ENCODE measurements around the gene CLDND1.

The CLDND1 gene

DNA sequence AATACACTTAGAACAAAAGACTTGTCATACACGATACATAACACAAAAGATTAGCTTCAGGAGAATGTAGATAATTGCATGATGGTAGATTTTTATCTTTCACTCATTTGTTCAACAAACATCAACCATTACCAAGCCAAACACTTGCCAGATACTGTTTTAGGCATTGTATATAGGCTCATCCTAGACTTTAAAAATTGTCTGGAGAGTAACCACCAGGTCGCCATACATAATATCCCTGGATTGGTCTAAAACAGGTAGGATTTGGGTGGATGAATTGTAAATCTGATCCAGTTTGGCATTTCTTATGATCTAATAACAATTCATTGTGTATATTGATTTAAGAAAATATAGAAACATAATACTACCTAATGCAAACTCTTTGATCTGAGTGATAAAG, 31.9 kb upstream of the CLDND1 start:
- H3K36me3 ChIP-seq = no peaks in the 10 kb centered on the region
- no peaks in the 10 kb centered on the region for H4K20me1 ChIP-seq
- H3K9ac ChIP-seq = no peak overlapping the region
- H3K27me3 ChIP-seq = no peaks in the 10 kb centered on the region
- peaks cover 0 to 67% (median 46%) of the 10 kb centered on the region in 10 experiments; a peak in 15 of 20 replicates for H3K4me1 ChIP-seq
- H3K27ac ChIP-seq = peak overlapping the region in 7 of 11 experiments; percentile 49 to 71 (median 53); a peak in 10 of 22 replicates
- H3K4me3 ChIP-seq = no peak overlapping the region
- no peak for TF ChIP-seq Cebpa-rat (IDR thresholded peaks at IDR 0.05)
- H3K4me2 ChIP-seq = peak overlapping the region in 6 of 11 experiments; percentile 31 to 83 (median 70); a peak in 12 of 22 replicates
- peaks cover 0 to 2% (median 0%) of the 10 kb centered on the region in 11 experiments; a peak in 3 of 22 replicates for H3K9me3 ChIP-seq (replicated peaks in 1 of 11)

GRCh38 chr3:98553753-98554152, 31.1 kb upstream of the CLDND1 start:
- no peak for TF ChIP-seq Cebpa-rat (IDR thresholded peaks at IDR 0.05)
- no peak overlapping the region for H3K4me3 ChIP-seq
- peaks cover 0 to 67% (median 46%) of the 10 kb centered on the region in 10 experiments; a peak in 15 of 20 replicates for H3K4me1 ChIP-seq
- H3K9me3 ChIP-seq (replicated peaks in 1 of 11) = no peaks in the 10 kb centered on the region
- H4K20me1 ChIP-seq = no peaks in the 10 kb centered on the region
- H3K9ac ChIP-seq = no peak overlapping the region
- peak overlapping the region in 9 of 11 experiments; percentile 10 to 83 (median 66); a peak in 17 of 22 replicates for H3K4me2 ChIP-seq
- H3K27ac ChIP-seq = peak overlapping the region in 8 of 11 experiments; percentile 49 to 71 (median 54); a peak in 13 of 22 replicates
- no peaks in the 10 kb centered on the region for H3K36me3 ChIP-seq
- no peaks in the 10 kb centered on the region for H3K27me3 ChIP-seq

GRCh38 chr3:98553021-98553563, 30.4 kb upstream of the CLDND1 start:
- Histone ChIP-seq H4K20me1 (no peaks in the 10 kb centered on the region), H3K4me1 (peaks cover 0 to 66% (median 46%) of the 10 kb centered on the region in 10 experiments; a peak in 15 of 20 replicates), H3K9ac (no peak overlapping the region), H3K27me3 (no peaks in the 10 kb centered on the region), H3K36me3 (no peaks in the 10 kb centered on the region), H3K27ac (peak overlapping the region in 7 of 11 experiments; percentile 14 to 71 (median 50); a peak in 13 of 22 replicates), H3K4me2 (peak overlapping the region in 9 of 11 experiments; percentile 10 to 83 (median 66); a peak in 16 of 22 replicates), H3K9me3 (replicated peaks in 1 of 11) (no peaks in the 10 kb centered on the region), H3K4me3 (no peak overlapping the region)
- no peak for TF ChIP-seq Cebpa-rat (IDR thresholded peaks at IDR 0.05)

DNA sequence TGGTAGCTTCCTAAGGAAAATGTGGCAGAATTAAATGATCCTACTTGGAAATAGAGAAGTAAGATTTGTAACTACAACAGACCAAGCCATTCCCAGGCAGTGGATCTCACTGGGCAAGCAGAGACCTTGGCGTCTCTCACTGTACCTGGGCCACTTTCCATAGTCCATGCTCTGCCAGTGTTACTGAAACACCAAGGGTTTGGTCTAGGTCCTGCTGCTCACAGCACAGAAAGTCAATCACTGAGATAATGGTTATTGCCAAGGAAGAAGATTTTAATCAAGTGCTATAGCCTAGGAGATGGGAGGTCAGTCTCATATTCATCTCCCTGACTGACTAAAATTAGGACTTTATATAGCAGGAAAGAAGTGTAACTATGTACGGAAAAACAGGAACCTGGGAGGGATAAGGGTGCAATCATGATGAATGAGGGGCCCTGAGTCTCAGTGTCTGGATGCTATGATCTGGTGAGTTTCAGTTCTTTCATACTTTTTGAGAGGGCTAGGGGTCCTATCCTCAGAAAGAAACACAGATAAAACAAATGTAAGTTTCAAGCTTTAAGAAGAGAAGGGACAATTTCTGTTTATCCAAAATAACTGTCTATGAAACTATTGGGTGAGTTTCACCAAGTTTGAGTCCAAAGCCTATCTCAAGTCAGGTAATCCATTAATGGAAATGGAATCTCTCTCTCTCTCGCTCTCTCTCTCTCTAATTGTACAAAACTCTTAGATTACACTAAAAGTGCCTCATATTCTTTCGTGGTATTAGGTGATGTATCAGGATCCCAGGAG, 29.7 kb upstream of the CLDND1 start:
- Histone ChIP-seq H3K36me3 (no peaks in the 10 kb centered on the region), H3K9me3 (replicated peaks in 1 of 11) (no peaks in the 10 kb centered on the region), H3K4me2 (peak overlapping the region in 7 of 11 experiments; percentile 31 to 83 (median 67); a peak in 13 of 22 replicates), H3K27me3 (no peaks in the 10 kb centered on the region), H4K20me1 (no peaks in the 10 kb centered on the region), H3K4me1 (peaks cover 0 to 60% (median 45%) of the 10 kb centered on the region in 10 experiments; a peak in 15 of 20 replicates), H3K27ac (peak overlapping the region in 6 of 11 experiments; percentile 34 to 71 (median 53); a peak in 9 of 22 replicates), H3K4me3 (no peak overlapping the region), H3K9ac (no peak overlapping the region)
- TF ChIP-seq Cebpa-rat (IDR thresholded peaks at IDR 0.05) = no peak

DNA sequence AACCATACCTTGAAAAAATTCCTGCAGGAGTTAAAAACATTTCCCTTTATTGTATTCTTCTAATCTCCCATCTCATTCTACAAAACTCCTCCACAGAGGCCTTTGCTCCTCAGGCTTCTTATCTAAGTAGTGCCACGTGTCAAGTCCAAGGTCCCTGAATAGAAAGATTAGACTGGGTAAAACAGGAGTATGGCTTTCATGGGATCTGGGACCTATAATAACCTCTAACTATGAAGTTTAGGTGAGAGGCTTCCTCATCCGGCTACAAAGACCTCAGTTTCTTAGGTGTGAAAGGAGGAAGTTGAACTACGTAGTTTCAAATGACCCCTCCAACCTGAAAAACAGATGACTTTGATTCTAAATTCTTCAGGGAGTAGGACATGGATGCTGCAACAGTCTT, 29.1 kb upstream of the CLDND1 start:
- H3K4me2 ChIP-seq = peak overlapping the region in 4 of 11 experiments; percentile 66 to 83 (median 78); a peak in 8 of 22 replicates
- no peaks in the 10 kb centered on the region for H3K36me3 ChIP-seq
- no peaks in the 10 kb centered on the region for H4K20me1 ChIP-seq
- TF ChIP-seq Cebpa-rat (IDR thresholded peaks at IDR 0.05) = no peak
- no peaks in the 10 kb centered on the region for H3K27me3 ChIP-seq
- H3K9me3 ChIP-seq (replicated peaks in 1 of 11) = no peaks in the 10 kb centered on the region
- no peak overlapping the region for H3K9ac ChIP-seq
- no peak overlapping the region for H3K27ac ChIP-seq
- H3K4me3 ChIP-seq = no peak overlapping the region
- H3K4me1 ChIP-seq = peaks cover 0 to 53% (median 40%) of the 10 kb centered on the region in 10 experiments; a peak in 15 of 20 replicates

DNA sequence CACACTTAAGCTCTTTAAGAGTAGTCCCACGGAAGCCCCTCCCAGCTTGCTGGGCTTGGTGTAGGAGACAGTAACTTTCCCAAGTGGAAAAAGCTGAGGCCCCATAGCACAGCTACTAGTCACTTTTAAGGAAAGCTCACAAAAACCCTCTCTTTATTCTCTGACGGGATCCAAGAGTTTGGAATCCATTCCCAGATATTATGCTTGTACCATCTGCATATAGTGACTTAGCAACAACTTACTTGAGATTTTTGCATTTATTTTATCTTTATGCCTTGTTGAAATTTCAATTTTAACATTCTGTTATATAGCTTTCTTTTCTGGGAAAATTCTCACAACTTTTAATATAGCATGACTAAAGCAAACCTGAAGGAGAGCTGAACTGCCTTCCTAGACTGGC, 28.5 kb upstream of the CLDND1 start:
- no peak for TF ChIP-seq Cebpa-rat (IDR thresholded peaks at IDR 0.05)
- Histone ChIP-seq H3K36me3 (no peaks in the 10 kb centered on the region), H4K20me1 (no peaks in the 10 kb centered on the region), H3K4me2 (peak overlapping the region in 1 of 11 experiments; percentile 83; a peak in 2 of 22 replicates), H3K27me3 (no peaks in the 10 kb centered on the region), H3K4me3 (no peak overlapping the region), H3K9ac (no peak overlapping the region), H3K27ac (no peak overlapping the region), H3K9me3 (replicated peaks in 1 of 11) (no peaks in the 10 kb centered on the region), H3K4me1 (peaks cover 0 to 48% (median 35%) of the 10 kb centered on the region in 10 experiments; a peak in 15 of 20 replicates)

- H3K27ac ChIP-seq = no peak overlapping the region
- H3K9ac ChIP-seq = no peak overlapping the region
- H3K4me3 ChIP-seq = no peak overlapping the region
- no peaks in the 10 kb centered on the region for H3K27me3 ChIP-seq
- peaks cover 0 to 44% (median 31%) of the 10 kb centered on the region in 10 experiments; a peak in 15 of 20 replicates for H3K4me1 ChIP-seq
- no peak for TF ChIP-seq Cebpa-rat (IDR thresholded peaks at IDR 0.05)
- no peak overlapping the region; a peak in 1 of 22 replicates for H3K4me2 ChIP-seq
- H4K20me1 ChIP-seq = no peaks in the 10 kb centered on the region
- H3K9me3 ChIP-seq (replicated peaks in 1 of 11) = no peaks in the 10 kb centered on the region
- H3K36me3 ChIP-seq = no peaks in the 10 kb centered on the region
These were observed 28.1 kb upstream of the CLDND1 start for GRCh38 chr3:98550833-98551232.

GRCh38 chr3:98548544-98548943, 25.8 kb upstream of the CLDND1 start:
- Histone ChIP-seq H3K9ac (no peak overlapping the region), H3K9me3 (replicated peaks in 1 of 11) (no peaks in the 10 kb centered on the region), H3K27me3 (no peaks in the 10 kb centered on the region), H4K20me1 (no peaks in the 10 kb centered on the region), H3K4me3 (no peak overlapping the region), H3K4me1 (peaks cover 0 to 23% (median 17%) of the 10 kb centered on the region in 10 experiments; a peak in 15 of 20 replicates), H3K27ac (no peak overlapping the region), H3K4me2 (no peak overlapping the region), H3K36me3 (no peaks in the 10 kb centered on the region)
- TF ChIP-seq Cebpa-rat (IDR thresholded peaks at IDR 0.05) = no peak

DNA sequence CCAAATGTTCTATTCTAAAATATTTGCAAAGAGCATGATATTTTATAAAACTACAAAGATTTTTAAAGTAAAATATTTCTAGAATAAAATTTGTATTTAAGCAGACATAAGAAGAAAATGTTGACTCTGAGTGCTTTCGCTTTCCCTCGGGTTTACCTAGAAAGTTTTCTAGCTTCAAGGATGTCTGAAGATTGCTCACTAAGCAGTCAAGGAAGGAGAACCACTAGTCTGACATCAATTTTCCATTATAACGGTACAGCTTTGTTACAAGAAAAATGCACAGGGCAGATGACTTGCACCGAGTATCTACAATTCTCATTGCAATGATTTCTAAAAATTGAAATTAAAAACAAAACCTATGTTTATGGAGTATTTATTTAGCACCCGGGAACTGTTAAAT, 23.2 kb upstream of the CLDND1 start:
- H3K27ac ChIP-seq = no peak overlapping the region
- H3K36me3 ChIP-seq = no peaks in the 10 kb centered on the region
- H3K4me3 ChIP-seq = no peak overlapping the region
- TF ChIP-seq Cebpa-rat (IDR thresholded peaks at IDR 0.05) = no peak
- H3K9me3 ChIP-seq (replicated peaks in 1 of 11) = no peaks in the 10 kb centered on the region
- 0 out of 20 replicates have a peak, but pooled peaks cover 0 to 3% (median 0%) of the 10 kb centered on the region in 10 experiments for H3K4me1 ChIP-seq
- H3K9ac ChIP-seq = no peak overlapping the region
- H3K27me3 ChIP-seq = no peaks in the 10 kb centered on the region
- H4K20me1 ChIP-seq = no peaks in the 10 kb centered on the region
- H3K4me2 ChIP-seq = no peak overlapping the region

Measured in BLaER1 treated with 17β-estradiol and CSF1 and Interleukin-3, amounts not matched to agents 10 nM and 100 nM (cell line).